Cardiac fibroblast (primary cell): ENCODE data around the gene CCDC38.

Experiments
- DNase-seq, 2 donors: peaks; one replicate each; pipeline versions ENCODE4 v3.0.0 to v3.0.0-alpha.2; 2010; ENCODE audit warnings: low read depth in 2 of 2
- H3K4me3 ChIP-seq, 2 donors: replicated peaks in 1 of 2; 1 replicate in 1 of 2; 2 replicates in 1 of 2; pipeline ENCODE4 v1.5.1; 2011; ENCODE audit warnings: low read depth in 2 of 2, low read length in 2 of 2, mild to moderate bottlenecking in 2 of 2, moderate library complexity in 1 of 2
- CTCF ChIP-seq: IDR thresholded peaks from one replicate; pipeline ENCODE4 v1.5.1; 2011; ENCODE audit warnings: low read depth, mild to moderate bottlenecking, low read length, inconsistent platforms

The CCDC38 gene

DNA sequence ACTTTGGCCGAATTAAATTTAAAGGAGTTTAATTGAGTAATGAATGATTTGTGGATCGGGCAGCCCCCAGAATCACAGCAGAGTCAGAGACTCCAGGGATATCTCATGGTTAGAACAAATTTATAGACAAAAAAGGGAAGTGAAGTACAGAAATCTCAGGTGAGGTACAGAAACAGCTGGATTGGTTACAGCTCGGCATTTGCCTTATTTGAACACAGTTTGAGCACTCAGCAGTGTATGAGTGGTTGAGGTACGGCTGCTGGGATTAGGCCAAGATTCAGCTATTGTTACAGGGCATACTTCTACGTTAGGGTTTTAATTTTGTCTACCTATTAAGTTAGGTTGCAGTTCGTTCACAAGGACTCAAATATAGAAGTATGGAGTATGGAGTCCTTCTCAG lies 23.3 kb downstream of the CCDC38 start:
- no peak for DNase-seq
- no peak overlapping the region for H3K4me3 ChIP-seq
- no peak for TF ChIP-seq CTCF

DNA sequence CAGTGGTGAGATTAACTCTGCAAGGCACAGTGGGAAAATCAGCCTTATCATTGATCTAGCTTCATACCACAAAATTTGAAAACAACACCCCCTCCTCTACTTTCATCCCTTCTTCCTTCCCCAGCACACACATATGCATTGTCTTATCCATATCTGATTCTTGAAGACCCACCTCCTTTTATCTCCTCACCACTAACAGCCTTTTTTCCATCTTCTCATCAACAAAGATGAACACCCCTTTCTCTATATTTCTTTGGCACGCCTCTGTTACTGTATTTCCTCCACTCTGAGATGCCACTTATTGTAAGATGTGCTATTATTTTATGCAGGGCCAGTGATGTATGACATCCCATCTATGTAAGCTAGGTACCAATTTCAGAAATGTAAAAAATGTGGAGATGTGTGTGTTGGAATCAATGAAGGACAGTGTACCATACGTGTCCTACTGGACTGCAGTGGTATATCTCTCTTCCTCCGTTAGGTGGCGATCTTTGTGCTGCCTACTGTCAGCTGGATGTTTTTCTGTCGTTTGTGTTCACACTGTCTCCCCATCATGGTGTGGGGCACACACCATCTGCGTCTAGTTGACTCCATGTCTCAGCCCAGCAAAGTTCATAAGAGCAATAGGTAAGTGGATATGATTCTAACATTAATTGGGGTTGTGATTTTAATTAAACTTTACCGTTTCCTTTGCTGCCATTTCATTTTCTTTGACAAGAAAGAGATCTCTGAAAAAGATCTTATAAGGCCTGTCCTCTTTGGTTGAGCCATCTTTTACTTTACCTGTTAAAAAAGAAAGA lies 24.0 kb downstream of the CCDC38 start:
- peak; percentile 94 for TF ChIP-seq CTCF
- no peak overlapping the region for H3K4me3 ChIP-seq
- peak; percentile 61 to 67 for DNase-seq

DNA sequence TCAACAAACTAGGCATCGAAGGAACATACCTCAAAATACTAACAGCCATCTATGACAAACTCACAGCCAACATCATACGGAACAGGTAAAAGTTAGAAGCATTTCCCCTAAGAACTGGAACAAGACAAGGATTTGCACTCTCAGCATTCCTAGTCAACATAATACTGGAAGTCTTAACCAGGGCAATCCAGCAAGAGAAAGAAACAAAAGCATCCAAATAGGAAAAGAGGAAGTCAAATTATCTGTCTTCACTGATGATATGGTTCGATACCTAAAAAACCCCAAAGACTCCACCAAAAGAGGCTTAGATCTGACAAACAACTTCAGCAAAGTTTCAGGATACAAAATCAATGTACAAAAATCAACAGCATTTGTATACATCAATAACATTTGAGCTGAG lies 32.5 kb downstream of the CCDC38 start:
- DNase-seq, result no peak
- H3K4me3 ChIP-seq, result no peak overlapping the region
- TF ChIP-seq CTCF, result no peak

DNA sequence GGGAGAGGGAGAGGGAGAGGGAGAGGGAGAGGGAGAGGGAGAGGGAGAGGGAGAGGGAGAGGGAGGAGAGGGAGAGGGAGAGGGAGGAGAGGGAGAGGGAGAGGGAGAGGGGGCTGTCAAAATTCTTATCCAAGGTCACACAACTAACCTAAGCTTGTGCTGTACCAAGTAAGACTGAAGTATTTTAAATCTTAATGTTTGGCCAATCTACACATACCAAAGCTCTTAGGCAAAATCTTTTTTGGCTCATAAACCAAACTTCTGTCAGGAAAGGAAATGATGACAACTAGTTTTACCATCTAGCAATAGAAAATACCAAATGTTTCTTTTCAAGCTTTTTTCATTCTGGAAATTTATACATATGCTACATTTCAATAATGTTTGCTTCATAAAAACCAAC lies 33.8 kb downstream of the CCDC38 start:
- peak; percentile 80 to 81 for DNase-seq
- H3K4me3 ChIP-seq, result no peak overlapping the region
- no peak for TF ChIP-seq CTCF

GRCh38 chr12:95898081-95898480 lies 44.3 kb downstream of the CCDC38 start:
- no peak for DNase-seq
- H3K4me3 ChIP-seq, result no peak overlapping the region
- no peak for TF ChIP-seq CTCF

GRCh38 chr12:95896846-95897245 lies 45.6 kb downstream of the CCDC38 start:
- DNase-seq, result no peak
- no peak overlapping the region for H3K4me3 ChIP-seq
- no peak for TF ChIP-seq CTCF

DNA sequence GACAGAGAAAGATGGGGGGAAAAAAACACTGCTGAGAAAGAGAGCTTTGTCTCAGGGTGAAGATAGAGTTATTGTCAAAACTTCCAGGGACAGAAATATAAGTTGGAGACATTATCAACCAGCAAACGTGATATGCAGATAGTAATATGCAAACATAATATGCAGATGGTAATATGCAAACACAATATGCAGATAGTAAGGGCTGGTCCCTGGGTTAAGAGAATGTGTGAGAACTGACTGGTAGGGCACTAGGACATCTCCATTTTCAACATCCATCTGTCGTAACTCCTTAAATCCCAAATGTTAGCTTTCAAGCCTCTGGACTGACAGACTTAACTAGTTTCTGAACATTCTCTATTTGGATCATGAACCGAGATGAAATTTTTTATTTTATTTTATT lies 51.5 kb downstream of the CCDC38 start:
- DNase-seq, result no peak
- TF ChIP-seq CTCF, result no peak

More for the DNA sequence above, 51.5 kb downstream of the CCDC38 start:
- no peak overlapping the region for H3K4me3 ChIP-seq
